Breast epithelium (tissue), 3 donors: ENCODE data around the gene OR2F2.

Experiments
- CTCF ChIP-seq, 3 donors: fragments of 450-650 bp; IDR thresholded peaks; one replicate each; pipeline ENCODE4 v1.5.1; 2016 to 2017; ENCODE audit warnings: antibody characterized with exemption in 3 of 3, mild to moderate bottlenecking in 3 of 3, moderate library complexity in 3 of 3
- POLR2A ChIP-seq: fragments of 450-650 bp; IDR thresholded peaks from one replicate; pipeline ENCODE4 v1.6.1; 2016; ENCODE audit warnings: antibody characterized with exemption, mild to moderate bottlenecking, moderate library complexity

DNA sequence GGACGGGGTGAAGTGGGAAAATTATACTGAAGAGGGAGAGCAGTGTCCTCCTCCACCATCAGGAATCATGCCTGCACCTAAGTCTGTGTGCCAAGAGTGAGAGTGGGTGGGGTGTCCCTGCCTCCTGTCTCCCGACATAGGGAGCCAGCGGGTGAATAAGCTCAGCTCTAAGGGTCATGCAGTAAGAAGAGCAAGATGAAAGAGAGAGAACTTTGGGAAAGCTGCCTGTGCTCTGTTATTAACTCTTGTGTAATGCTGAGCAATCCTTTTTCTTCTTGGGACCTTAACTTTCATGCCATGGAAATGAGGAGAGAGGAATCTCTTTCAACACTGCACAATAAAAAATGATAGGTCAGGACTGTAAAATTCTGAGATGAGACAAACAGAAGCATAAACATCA is 25.2 kb upstream of the OR2F2 start:
- TF ChIP-seq CTCF (IDR thresholded peaks at IDR 0.05) (no peak), POLR2A (no peak)
